AG04450 (cell line): Measurements from ENCODE around the gene SLC46A2. TPM values are rescaled to one million over a fixed set of nuclear protein-coding genes. Genes with fewer than 3 reads are reported as not detected.

ENCODE experiments used
- CTCF ChIA-PET: fragments of 300-600, 350-600 bp; formaldehyde crosslinking; extraction: SDS; loops from one replicate; lab custom pipeline; 2022; ENCODE audit warnings: antibody characterized with exemption, inconsistent platforms; lab: Charles Lee
- POLR2A ChIA-PET: fragments of 350-600 bp; formaldehyde crosslinking; extraction: SDS; loops from one replicate; lab custom pipeline; 2021; ENCODE audit warnings: antibody characterized with exemption, inconsistent platforms; lab: Yijun Ruan, JAX
- DNase-seq: peaks from one replicate; pipeline ENCODE4 v3.0.0-alpha.2; 2011; ENCODE audit warnings: low read depth, low spot score
- H3K27ac ChIP-seq: one replicate; pipeline ENCODE4 v1.5.1; 2012; ENCODE audit warnings: low read depth, low read length, control low read depth
- H3K27me3 ChIP-seq: one replicate; pipeline ENCODE4 v1.6.0; 2012; ENCODE audit warnings: low read length; ENCODE audit not compliant: control insufficient read depth, insufficient read depth
- H3K4me3 ChIP-seq: 2 replicates; pipeline ENCODE4 v1.5.1; 2011; ENCODE audit warnings: mild to moderate bottlenecking, low read depth, low read length, control low read depth
- H3K9me3 ChIP-seq: 2 replicates; pipeline ENCODE4 v1.5.1; 2012; ENCODE audit warnings: low read length; ENCODE audit not compliant: control insufficient read depth, insufficient read depth
- CTCF ChIP-seq: IDR thresholded peaks from 2 replicates; pipeline ENCODE4 v1.5.1; 2011; ENCODE audit warnings: low read depth, low read length, control low read depth, inconsistent platforms
- polyA plus RNA-seq: library from polyadenylated mRNA; depleted of rRNA; stranded (reverse); fragments of >200 nt; gene quantifications from 2 replicates; pipeline ENCODE4 v1.2.3, GENCODE V29; 2011

Gene SLC46A2
- polyA plus RNA-seq, 1 experiment, result not detected

GRCh38 chr9:112898872-112899311, 8.2 kb upstream of the SLC46A2 start:
- no peak for TF ChIP-seq CTCF
- no peak for DNase-seq
- CTCF ChIA-PET, result no interaction called here
- H3K27ac ChIP-seq, result no peak overlapping the region
- H3K4me3 ChIP-seq, result no peak overlapping the region
- no peaks in the 10 kb centered on the region for H3K9me3 ChIP-seq
- POLR2A ChIA-PET, result no interaction called here
- no peaks in the 10 kb centered on the region for H3K27me3 ChIP-seq

- no peak overlapping the region for H3K27ac ChIP-seq
- no peak for TF ChIP-seq CTCF
- DNase-seq, result no peak
- CTCF ChIA-PET, result no interaction called here
- POLR2A ChIA-PET, result no interaction called here
- H3K27me3 ChIP-seq, result peaks cover 6% of the 10 kb centered on the region
- H3K9me3 ChIP-seq, result no peaks in the 10 kb centered on the region
- H3K4me3 ChIP-seq, result no peak overlapping the region
Measured at GRCh38 chr9:112896131-112896530, 5.5 kb upstream of the SLC46A2 start.

DNA sequence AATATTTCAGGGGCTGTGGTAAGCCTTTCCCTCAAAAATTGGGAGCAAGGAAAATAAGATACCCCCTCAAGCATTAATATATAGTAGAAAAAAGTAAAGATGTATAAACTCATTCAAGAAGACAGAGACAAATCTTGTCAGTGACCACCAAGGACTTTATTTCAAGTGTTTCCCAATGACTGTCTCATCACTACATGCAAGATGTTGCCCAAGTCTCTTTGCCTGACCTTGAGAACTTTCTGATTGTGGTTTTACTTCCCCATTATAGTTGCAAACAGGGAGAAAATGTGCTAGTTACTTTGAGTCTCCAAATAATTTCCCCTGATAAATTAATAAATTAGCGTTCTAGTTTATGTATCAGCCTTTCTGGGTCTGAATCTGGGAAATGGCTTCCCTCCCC, 4.0 kb upstream of the SLC46A2 start:
- no peak for DNase-seq
- TF ChIP-seq CTCF, result no peak
- H3K9me3 ChIP-seq, result peaks cover 8% of the 10 kb centered on the region; the same call in 1 of the 2 replicates
- peaks cover 19% of the 10 kb centered on the region for H3K27me3 ChIP-seq
- POLR2A ChIA-PET, result no interaction called here
- H3K4me3 ChIP-seq, result no peak overlapping the region
- H3K27ac ChIP-seq, result no peak overlapping the region
- CTCF ChIA-PET, result interaction anchor here (3.2 kb wide), 1 partner anchor 8 kb away, joined by 12 read pairs; no protein-coding TSS in a partner anchor

DNA sequence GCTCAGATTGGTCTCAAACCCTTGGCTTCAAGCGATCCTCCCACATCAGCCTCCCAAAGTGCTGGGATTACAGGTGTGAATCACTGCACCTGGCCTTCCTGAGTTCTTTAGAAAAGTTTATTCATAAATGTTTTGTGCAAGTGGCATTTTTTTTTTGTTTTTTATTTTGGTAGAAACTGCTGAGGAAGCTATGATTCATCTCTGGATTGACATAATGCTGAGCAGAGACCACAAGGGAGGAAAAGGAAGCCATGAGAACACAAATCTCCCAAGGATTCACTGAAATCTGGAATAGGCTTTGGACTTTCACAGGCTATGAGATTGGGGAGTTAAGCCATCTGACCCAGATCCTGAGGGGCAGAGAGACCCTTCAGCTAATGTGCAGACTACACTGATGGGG, 3.4 kb upstream of the SLC46A2 start:
- no peak for TF ChIP-seq CTCF
- CTCF ChIA-PET, result interaction anchor here (3.2 kb wide), 1 partner anchor 9 kb away, joined by 12 read pairs; no protein-coding TSS in a partner anchor
- Histone ChIP-seq H3K27me3 (peaks cover 24% of the 10 kb centered on the region), H3K27ac (no peak overlapping the region), H3K4me3 (no peak overlapping the region), H3K9me3 (peaks cover 8% of the 10 kb centered on the region; the same call in 1 of the 2 replicates)
- no peak for DNase-seq
- POLR2A ChIA-PET, result no interaction called here

- ChIA-PET CTCF (interaction anchor here (3.2 kb wide), 1 partner anchor 10 kb away, joined by 12 read pairs; no protein-coding TSS in a partner anchor), POLR2A (no interaction called here)
- H3K27me3 ChIP-seq, result peaks cover 24% of the 10 kb centered on the region
- H3K9me3 ChIP-seq, result peaks cover 8% of the 10 kb centered on the region; the same call in 1 of the 2 replicates
- no peak overlapping the region for H3K27ac ChIP-seq
- no peak overlapping the region for H3K4me3 ChIP-seq
- no peak for TF ChIP-seq CTCF
- no peak for DNase-seq
Measured at GRCh38 chr9:112892981-112893380, 2.3 kb upstream of the SLC46A2 start.
